Measurements from ENCODE around the gene KIF26A.

Gene KIF26A

GRCh38 chr14:104119488-104120251 is 18.7 kb upstream of the KIF26A start:
- DNase-seq (ENCODE audit: low spot score), result no peak
- TF ChIP-seq, protein P1, sequence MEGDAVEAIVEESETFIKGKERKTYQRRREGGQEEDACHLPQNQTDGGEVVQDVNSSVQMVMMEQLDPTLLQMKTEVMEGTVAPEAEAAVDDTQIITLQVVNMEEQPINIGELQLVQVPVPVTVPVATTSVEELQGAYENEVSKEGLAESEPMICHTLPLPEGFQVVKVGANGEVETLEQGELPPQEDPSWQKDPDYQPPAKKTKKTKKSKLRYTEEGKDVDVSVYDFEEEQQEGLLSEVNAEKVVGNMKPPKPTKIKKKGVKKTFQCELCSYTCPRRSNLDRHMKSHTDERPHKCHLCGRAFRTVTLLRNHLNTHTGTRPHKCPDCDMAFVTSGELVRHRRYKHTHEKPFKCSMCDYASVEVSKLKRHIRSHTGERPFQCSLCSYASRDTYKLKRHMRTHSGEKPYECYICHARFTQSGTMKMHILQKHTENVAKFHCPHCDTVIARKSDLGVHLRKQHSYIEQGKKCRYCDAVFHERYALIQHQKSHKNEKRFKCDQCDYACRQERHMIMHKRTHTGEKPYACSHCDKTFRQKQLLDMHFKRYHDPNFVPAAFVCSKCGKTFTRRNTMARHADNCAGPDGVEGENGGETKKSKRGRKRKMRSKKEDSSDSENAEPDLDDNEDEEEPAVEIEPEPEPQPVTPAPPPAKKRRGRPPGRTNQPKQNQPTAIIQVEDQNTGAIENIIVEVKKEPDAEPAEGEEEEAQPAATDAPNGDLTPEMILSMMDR (IDR thresholded peaks at IDR 0.05), result no peak

GRCh38 chr14:104120281-104120741 is 18.1 kb upstream of the KIF26A start:
- DNase-seq (ENCODE audit: low spot score), result no peak
- Histone ChIP-seq H3K27ac (no peak overlapping the region), H3K4me3 (no peak overlapping the region)
- TF ChIP-seq, protein P1 (IDR thresholded peaks at IDR 0.05), result no peak

More at GRCh38 chr14:104119488-104120251, 18.7 kb upstream of the KIF26A start:
- no peak overlapping the region for H3K27ac ChIP-seq
- no peak overlapping the region for H3K4me3 ChIP-seq

DNA sequence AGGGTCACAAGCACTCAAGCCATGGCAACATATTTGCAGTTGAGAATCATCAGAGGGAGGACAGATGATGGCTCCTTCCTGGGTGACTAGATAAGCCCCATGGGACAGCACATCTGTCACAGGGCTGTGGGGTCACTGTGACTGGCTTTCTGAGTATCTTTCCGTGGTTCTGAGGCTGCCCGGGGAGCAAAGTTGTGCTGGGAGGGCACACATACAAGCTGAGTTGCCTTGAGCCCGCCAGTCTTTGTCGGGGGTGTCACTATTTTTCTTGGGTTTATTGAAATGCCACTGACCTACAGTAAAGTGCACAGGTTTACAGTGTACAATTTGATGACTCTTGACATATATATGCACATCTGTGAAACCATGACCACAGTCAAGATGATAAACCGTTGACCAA is 17.2 kb upstream of the KIF26A start:
- Histone ChIP-seq H3K27ac (no peak overlapping the region), H3K4me3 (no peak overlapping the region)
- TF ChIP-seq, protein P1 (IDR thresholded peaks at IDR 0.05), result no peak
- no peak for DNase-seq (ENCODE audit: low spot score)

- TF ChIP-seq, protein P1 (IDR thresholded peaks at IDR 0.05), result no peak
- no peak overlapping the region for H3K27ac ChIP-seq
- no peak overlapping the region for H3K4me3 ChIP-seq
- DNase-seq (ENCODE audit: low spot score), result no peak
Observed at GRCh38 chr14:104123879-104124278, 14.5 kb upstream of the KIF26A start.

DNA sequence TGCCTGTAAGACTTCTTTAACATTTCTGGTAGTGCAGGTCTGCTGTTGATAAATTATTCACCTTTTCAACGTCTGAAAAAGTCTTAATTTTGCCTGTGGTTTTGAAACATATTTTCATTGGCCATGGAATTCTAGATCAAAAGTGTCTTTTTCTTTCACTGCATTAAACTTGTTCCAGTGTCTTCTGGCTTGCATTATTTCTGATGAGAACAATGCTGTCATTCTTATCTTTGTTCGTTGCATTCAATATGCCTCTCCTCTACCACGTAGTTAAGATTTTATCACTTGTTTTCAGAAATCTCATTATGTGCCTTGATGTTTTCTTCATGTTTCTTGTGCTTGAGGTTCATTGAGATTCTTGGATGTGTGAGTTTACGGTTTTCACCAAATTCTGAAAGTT is 13.4 kb upstream of the KIF26A start:
- TF ChIP-seq, protein P1 (IDR thresholded peaks at IDR 0.05), result no peak
- Histone ChIP-seq H3K27ac (no peak overlapping the region), H3K4me3 (no peak overlapping the region)
- DNase-seq (ENCODE audit: low spot score), result no peak

DNA sequence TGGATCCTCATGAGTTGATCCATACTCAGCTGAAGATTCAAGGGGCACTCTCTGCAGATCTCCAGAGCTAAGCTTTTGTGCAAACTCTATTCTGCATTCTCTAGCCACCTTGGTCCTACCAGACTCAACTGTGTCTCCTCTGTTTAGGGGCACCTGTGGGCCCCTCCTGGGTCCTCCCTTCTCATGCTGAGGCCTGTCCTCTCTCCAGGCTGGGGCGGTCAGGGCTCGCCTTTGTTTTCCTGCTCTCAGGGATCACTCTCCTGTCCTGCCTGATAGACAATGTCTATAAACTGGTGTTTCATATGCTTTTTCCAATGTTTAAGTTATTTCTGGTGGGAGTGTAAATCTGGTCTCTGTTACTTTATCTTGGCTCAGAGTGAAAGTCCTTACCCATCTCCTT is 11.6 kb upstream of the KIF26A start:
- DNase-seq (ENCODE audit: low spot score), result no peak
- TF ChIP-seq, protein P1 (IDR thresholded peaks at IDR 0.05), result no peak
- Histone ChIP-seq H3K27ac (no peak overlapping the region), H3K4me3 (no peak overlapping the region)

- TF ChIP-seq, protein P1 (IDR thresholded peaks at IDR 0.05), result no peak
Observed at GRCh38 chr14:104128981-104129380, 9.4 kb upstream of the KIF26A start.

More at GRCh38 chr14:104128981-104129380, 9.4 kb upstream of the KIF26A start:
- DNase-seq (ENCODE audit: low spot score), result no peak
- Histone ChIP-seq H3K27ac (no peak overlapping the region), H3K4me3 (no peak overlapping the region)
